Spinal cord (tissue), 10 donors: ENCODE data around the gene ATP9A. TPM values are rescaled to one million over a fixed set of nuclear protein-coding genes. Genes with fewer than 3 reads are reported as not detected.

Source experiments
- DNase-seq, 6 donors: peaks; one replicate each; pipeline versions ENCODE4 v3.0.0 to v3.0.0-alpha.2; 2013 to 2015; ENCODE audit warnings: low spot score in 6 of 6, low read depth in 4 of 6
- H3K27ac ChIP-seq: one replicate; pipeline ENCODE4 v1.5.1; 2013; ENCODE audit warnings: low read depth, low read length, control low read depth
- H3K27me3 ChIP-seq: one replicate; pipeline ENCODE4 v1.6.1; 2013; ENCODE audit warnings: low read length; ENCODE audit not compliant: control insufficient read depth, insufficient read depth
- H3K36me3 ChIP-seq: one replicate; pipeline ENCODE4 v1.6.1; 2013; ENCODE audit warnings: low read length; ENCODE audit not compliant: control insufficient read depth, insufficient read depth
- H3K4me1 ChIP-seq: one replicate; pipeline ENCODE4 v1.6.1; 2013; ENCODE audit warnings: low read length; ENCODE audit not compliant: control insufficient read depth, insufficient read depth
- H3K4me3 ChIP-seq: one replicate; pipeline ENCODE4 v1.5.1; 2013; ENCODE audit warnings: low read depth, low read length, control low read depth
- H3K9me3 ChIP-seq: one replicate; pipeline ENCODE4 v1.6.1; 2013; ENCODE audit warnings: low read length; ENCODE audit not compliant: control insufficient read depth, insufficient read depth
- WGBS: methylation state at CpG from one replicate; pipeline ENCODE4 v1.1.5; 2013; ENCODE audit warnings: missing lambda C conversion rate; ENCODE audit not compliant: insufficient coverage; 5-methylcytosine and 5-hydroxymethylcytosine counted together
- polyA plus RNA-seq, 2 donors: library from polyadenylated mRNA; unstranded; fragments of 120-200 nt; gene quantifications; one replicate each; pipeline ENCODE4 v1.2.1, GENCODE V29; 2013; ENCODE audit not compliant: insufficient read length in 2 of 2
- total RNA-seq, 2 donors: library from RNA; depleted of rRNA in 1 of 2; stranded (reverse); fragments of 120-200 nt in 1 of 2; fragments of >200 nt in 1 of 2; gene quantifications; one replicate each; pipeline versions ENCODE4 v1.2.3 to v1.2.4, GENCODE V29; 2013 to 2014
- donor health status: healthy.

The ATP9A gene
- total and polyA plus RNA-seq, 4 donors, result 77.3 to 187 (median 169) TPM

DNA sequence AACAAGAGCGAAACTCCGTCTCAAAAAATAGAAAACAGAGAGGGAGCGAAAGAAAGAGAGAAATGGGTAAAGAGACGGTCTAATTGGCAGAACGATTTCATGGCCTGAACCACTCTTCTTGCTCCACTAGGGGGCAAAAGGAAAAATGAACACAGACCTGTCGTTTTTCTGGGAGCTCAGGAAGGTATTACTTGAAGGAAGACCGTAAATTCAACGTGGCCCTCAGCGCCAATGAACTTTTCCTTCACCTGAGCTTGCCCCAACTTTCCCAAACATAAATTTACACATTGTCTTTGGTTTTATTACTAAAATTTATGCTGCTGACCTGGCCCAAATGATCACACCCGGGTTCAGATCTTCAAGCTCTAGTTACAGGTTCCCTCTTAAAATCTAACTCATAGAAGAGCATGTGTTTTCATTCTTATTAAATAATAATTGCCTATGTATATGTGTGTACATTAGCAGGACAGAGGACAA lies 67.3 kb downstream of the ATP9A start:
- H3K9me3 ChIP-seq, result no peaks in the 10 kb centered on the region
- H3K36me3 ChIP-seq, result no peaks in the 10 kb centered on the region
- peak in 2 of 6 donors; percentile 55 to 74 for DNase-seq
- H3K4me3 ChIP-seq, result no peak overlapping the region
- H3K4me1 ChIP-seq, result peaks cover 19% of the 10 kb centered on the region
- H3K27ac ChIP-seq, result no peak overlapping the region
- no peaks in the 10 kb centered on the region for H3K27me3 ChIP-seq
- WGBS, result 25% methylated on average over 2 of the region's 10 CpGs

DNA sequence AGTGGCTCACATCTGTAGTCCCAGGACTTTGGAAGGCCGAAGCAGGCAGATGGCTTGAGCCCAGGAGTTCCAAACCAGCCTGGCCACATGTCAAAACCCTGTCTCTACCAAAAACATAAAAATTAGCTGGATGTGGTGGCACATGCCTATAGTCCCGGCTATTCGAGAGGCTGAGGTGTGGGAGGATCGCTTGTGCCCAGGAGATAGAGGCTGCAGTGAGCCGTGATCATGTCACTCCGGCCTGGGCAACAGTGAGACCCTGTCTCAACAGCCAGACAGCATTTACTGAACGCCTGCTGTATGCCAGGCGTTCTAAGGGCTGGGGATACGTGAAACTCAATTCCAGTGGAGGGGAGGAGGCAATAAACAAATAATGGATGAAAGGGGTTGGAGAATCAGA lies 69.9 kb downstream of the ATP9A start:
- peaks cover 19% of the 10 kb centered on the region for H3K4me1 ChIP-seq
- H3K4me3 ChIP-seq, result no peak overlapping the region
- no peak overlapping the region for H3K27ac ChIP-seq
- H3K9me3 ChIP-seq, result no peaks in the 10 kb centered on the region
- H3K27me3 ChIP-seq, result no peaks in the 10 kb centered on the region
- no peak for DNase-seq
- peaks cover 11% of the 10 kb centered on the region for H3K36me3 ChIP-seq
- 82% methylated on average over 7 of the region's 9 CpGs for WGBS

DNA sequence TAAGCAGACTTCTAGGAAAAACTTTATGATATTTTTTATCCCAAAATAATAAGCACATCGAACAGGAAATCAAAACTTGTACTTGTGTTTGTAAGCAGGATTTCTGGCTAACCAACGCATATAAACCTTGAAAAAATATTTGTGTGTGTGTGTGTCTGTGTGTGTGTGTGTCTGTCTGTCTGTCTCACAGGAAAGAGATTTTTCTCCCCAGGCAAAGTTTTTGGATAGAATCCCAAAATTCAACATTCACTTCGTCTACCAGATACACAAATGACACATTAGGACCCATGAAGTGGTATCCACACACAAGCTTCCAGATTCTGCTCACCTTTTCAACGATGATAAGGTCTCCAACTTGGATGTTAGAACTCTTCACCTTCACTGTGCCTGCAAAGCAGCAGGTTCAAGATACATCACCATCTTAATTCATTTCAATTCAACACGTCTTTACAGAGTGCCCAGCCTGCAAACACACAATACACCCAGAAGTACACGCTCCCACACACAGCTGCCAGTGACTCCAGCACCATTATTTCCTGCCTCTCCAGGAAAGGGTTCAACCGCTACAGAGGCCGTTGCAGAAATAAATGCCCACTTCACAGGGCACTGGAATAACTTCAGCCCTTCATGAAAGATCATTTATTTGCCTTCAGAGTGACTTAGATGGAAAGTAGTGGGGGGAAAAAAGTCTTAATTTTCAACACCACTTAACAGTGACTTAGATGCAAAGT lies 70.9 kb downstream of the ATP9A start:
- no peak overlapping the region for H3K27ac ChIP-seq

DNA sequence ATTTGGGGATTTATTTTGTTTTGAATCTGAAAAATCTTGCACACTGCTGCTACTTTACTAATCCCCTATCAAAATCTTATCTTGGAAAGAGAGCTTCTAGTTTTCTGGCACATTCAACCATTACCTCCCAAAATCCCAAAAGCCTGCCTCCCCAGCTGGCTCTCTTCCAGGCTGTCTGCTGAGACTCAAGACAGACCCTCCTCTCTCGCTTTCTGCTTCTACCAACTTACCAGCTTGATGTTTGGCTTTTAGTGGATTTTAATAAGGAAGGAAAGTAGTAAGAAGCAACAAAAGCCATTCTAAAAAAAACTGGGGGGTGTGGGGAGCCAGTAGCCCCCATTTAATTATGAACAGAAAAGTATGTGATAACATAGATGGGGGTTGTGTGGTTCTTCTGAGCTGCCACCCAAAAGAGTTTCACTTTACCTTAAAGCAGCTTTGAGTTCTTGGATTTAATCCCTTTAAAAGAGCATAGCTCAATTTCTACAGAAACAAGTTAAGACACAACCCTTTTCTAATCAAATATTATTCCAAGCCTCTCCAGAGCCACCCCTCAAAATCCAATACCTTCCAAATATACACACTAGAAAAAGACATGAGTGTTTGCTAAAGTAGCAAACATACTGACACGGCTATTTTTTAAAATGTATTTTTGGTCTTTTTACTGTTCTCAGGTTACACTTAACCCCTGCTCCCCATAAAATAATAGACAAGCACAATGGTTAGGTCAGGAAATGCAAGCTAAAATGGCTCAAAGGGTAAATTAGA lies 71.7 kb downstream of the ATP9A start:
- no peaks in the 10 kb centered on the region for H3K9me3 ChIP-seq
- H3K4me1 ChIP-seq, result peaks cover 15% of the 10 kb centered on the region
- no CpG with 5 or more reads among the region's 2 CpGs for WGBS
- peak in 3 of 6 donors; percentile 47 to 90 (median 85) for DNase-seq
- peak overlapping the region; percentile 75 for H3K27ac ChIP-seq
- no peak overlapping the region for H3K4me3 ChIP-seq
- peaks cover 19% of the 10 kb centered on the region for H3K36me3 ChIP-seq
- no peaks in the 10 kb centered on the region for H3K27me3 ChIP-seq

More for the DNA sequence above, 70.9 kb downstream of the ATP9A start:
- 30% methylated on average over 4 of the region's 8 CpGs for WGBS
- Histone ChIP-seq H3K36me3 (peaks cover 17% of the 10 kb centered on the region), H3K27me3 (no peaks in the 10 kb centered on the region), H3K4me1 (peaks cover 19% of the 10 kb centered on the region), H3K4me3 (no peak overlapping the region), H3K9me3 (no peaks in the 10 kb centered on the region)
- DNase-seq, result no peak

- peak in 1 of 6 donors; percentile 59 for DNase-seq
- no peaks in the 10 kb centered on the region for H3K9me3 ChIP-seq
- H3K36me3 ChIP-seq, result peaks cover 19% of the 10 kb centered on the region
- no peaks in the 10 kb centered on the region for H3K27me3 ChIP-seq
- peak overlapping the region; percentile 75 for H3K27ac ChIP-seq
- no peak overlapping the region for H3K4me3 ChIP-seq
- H3K4me1 ChIP-seq, result peaks cover 15% of the 10 kb centered on the region
- 7% methylated on average over 6 of the region's 14 CpGs for WGBS
Observed at GRCh38 chr20:51695574-51696303, 72.5 kb downstream of the ATP9A start.

- peaks cover 9% of the 10 kb centered on the region for H3K4me1 ChIP-seq
- peaks cover 39% of the 10 kb centered on the region for H3K36me3 ChIP-seq
- DNase-seq, result no peak
- WGBS, result 78% methylated on average over 9 of the region's 13 CpGs
- no peak overlapping the region for H3K4me3 ChIP-seq
- no peaks in the 10 kb centered on the region for H3K27me3 ChIP-seq
- no peak overlapping the region for H3K27ac ChIP-seq
- H3K9me3 ChIP-seq, result no peaks in the 10 kb centered on the region
Observed at GRCh38 chr20:51692806-51693400, 75.3 kb downstream of the ATP9A start.

- Histone ChIP-seq H3K27me3 (no peaks in the 10 kb centered on the region), H3K36me3 (peaks cover 47% of the 10 kb centered on the region), H3K9me3 (no peaks in the 10 kb centered on the region), H3K27ac (no peak overlapping the region), H3K4me1 (peaks cover 6% of the 10 kb centered on the region), H3K4me3 (no peak overlapping the region)
- DNase-seq, result no peak
- no CpG with 5 or more reads among the region's 3 CpGs for WGBS
Observed at GRCh38 chr20:51691703-51692102, 76.5 kb downstream of the ATP9A start.

- WGBS, result 76% methylated on average over 13 of the region's 19 CpGs
- DNase-seq, result no peak
- Histone ChIP-seq H3K27ac (no peak overlapping the region), H3K4me3 (no peak overlapping the region), H3K9me3 (no peaks in the 10 kb centered on the region), H3K4me1 (no peaks in the 10 kb centered on the region), H3K27me3 (no peaks in the 10 kb centered on the region), H3K36me3 (peaks cover 39% of the 10 kb centered on the region)
Observed at GRCh38 chr20:51688600-51689244, 79.5 kb downstream of the ATP9A start.

GRCh38 chr20:51687630-51688029 lies 80.6 kb downstream of the ATP9A start:
- no peaks in the 10 kb centered on the region for H3K27me3 ChIP-seq
- no peak overlapping the region for H3K27ac ChIP-seq
- DNase-seq, result no peak
- no peaks in the 10 kb centered on the region for H3K4me1 ChIP-seq
- 100% methylated on average over 1 of the region's 3 CpGs for WGBS
- no peaks in the 10 kb centered on the region for H3K9me3 ChIP-seq
- H3K36me3 ChIP-seq, result peaks cover 31% of the 10 kb centered on the region
- no peak overlapping the region for H3K4me3 ChIP-seq
